HT-29 (cell line): ENCODE data around the gene CDH4. TPM values are rescaled to one million over a fixed set of nuclear protein-coding genes. Genes with fewer than 3 reads are reported as not detected.

ENCODE experiments used
- DNase-seq: peaks from one replicate; pipeline ENCODE4 v3.0.0-alpha.2; 2015; ENCODE audit warnings: low spot score
- total RNA-seq: library from RNA; depleted of rRNA; stranded (reverse); fragments of >200 nt; shearing (Covaris generic); gene quantifications from 2 replicates; pipeline ENCODE4 v1.2.3, GENCODE V29; 2014

Gene CDH4
- total RNA-seq, 1 experiment from 2014 or later, result not detected

DNA sequence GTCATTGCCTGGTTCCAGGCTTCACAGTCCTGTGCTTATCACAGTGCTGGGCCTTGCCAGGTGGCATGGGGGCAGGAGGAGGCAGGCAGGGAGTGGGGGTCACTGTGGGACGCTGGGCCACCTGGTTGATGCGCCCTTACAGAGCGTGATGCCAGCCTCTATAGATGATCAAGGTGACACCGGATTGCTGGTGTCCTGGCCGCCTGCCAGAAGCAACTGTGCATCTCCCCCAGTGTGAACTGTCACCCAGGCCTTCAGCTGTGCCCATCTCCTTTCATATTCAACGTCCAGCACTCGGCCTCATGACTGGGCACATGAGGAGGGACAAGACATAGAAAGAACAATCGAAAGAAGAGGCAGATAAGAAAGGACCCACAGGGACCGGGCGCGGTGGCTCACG is 494.7 kb downstream of the CDH4 start:
- no peak for DNase-seq

DNA sequence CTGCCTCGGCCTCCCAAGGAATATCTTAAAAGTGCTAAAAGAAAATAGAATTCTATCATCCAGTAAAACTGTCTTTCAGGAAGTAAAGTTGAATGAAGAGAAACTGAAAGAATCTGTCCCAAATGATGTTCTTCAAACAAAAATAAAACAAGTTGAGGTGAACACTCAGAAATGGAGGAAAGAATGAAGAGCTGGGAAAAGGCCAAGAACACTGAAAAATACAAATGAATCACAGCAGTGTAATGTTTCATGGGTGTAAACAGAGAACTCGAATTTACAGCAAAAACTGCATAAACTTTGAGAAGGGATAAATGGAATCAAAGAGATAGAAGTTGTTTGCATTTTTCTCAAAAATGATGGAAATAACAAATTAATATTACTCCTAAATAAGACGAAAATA is 496.3 kb downstream of the CDH4 start:
- no peak for DNase-seq

DNA sequence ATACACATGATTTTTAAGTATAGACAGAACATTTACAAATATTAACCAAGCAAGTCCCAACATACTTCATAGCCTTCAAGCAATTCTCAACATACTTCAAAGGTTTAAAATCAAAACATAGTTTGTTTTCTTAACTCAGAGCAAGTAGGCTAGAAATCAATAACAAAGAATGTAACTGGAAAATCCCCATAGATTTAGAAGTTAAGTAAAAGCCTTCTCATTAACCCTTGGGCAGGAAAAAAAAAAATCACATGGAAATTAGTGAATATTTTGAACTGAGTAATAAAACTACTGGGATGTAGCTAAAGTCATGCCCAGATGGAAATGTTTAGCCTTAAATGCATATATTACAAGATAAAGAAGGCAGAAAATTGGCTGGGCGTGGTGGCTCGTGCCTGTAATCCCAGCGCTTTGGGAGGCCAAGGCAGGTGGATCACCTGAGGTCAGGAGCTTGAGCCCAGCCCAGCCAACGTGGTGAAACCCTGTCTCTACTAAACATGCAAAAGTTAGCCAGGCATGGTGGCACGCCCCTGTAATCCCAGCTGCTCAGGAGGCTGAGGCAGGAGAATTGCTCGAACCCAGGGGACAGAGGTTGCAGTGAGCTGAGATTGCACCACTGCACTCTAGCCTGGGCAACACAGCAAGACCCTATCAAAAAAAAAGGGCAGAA is 497.5 kb downstream of the CDH4 start:
- no peak for DNase-seq

DNA sequence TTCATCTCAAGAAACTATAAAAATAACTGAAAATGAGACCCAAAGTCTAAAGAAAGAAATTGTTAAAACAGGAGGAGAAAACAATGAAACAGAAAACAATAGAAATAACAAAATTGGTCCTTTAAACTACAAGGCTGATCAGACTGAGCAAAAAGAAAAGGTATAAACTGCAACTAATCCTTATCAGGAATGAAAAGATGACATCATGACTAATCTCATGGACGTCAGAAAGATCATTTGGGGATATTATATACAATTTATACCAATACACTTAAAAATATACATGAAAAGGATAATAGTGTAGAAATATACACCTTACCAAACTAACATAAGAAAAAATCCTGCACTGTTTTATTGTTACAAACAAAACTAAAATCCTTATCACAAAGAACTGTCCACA is 498.0 kb downstream of the CDH4 start:
- no peak for DNase-seq

DNA sequence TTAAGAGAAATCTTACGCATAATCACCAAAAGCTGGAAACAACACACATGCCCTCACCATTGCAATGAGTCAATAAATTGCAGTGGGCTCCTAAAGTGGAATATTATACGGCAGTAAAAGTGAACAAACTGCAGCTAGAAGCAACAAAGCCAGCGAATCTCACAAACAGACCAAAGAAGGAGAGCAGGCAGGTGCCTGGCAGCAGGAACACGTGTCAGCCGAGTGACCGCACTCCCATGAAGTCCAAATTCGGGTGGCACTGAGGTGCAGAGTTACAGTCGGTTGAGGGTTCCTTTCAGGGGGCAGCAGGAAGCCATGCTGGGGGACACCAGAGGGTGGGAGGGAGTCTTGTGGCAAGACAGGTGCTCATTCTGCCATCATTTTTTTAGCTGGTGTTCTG is 500.5 kb downstream of the CDH4 start:
- no peak for DNase-seq

DNA sequence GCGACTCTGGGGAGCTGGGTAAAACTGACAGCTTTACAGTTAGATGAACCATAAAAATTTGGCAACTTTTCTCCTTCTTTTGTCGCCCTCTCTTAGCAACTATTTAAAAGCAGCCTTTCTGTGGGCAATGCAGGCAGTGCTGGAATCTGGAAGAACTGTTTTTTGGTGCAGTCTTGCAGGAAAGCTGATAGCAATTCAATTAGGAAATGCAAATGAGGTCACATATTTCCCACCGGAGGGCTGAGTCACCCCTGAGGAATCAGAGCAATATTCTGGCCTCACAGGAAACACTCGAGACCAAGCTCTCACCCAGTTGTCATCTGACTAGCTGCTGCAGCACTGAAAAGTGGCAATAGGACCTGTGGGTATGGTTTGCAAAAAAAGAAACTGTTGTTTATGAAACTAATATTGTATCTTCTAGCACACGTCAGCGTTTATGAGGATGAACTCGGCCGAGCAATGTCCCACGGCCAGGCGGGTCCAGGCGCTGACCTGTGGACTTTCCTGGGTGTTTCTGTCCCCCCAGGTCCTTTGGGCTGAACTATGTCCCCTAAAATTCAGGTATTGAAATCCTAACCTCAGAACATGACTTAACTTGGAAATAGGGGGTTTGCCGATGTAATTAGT is 501.4 kb downstream of the CDH4 start:
- DNase-seq, result no peak

GRCh38 chr20:61753987-61754956 is 502.2 kb downstream of the CDH4 start:
- DNase-seq, result no peak

DNA sequence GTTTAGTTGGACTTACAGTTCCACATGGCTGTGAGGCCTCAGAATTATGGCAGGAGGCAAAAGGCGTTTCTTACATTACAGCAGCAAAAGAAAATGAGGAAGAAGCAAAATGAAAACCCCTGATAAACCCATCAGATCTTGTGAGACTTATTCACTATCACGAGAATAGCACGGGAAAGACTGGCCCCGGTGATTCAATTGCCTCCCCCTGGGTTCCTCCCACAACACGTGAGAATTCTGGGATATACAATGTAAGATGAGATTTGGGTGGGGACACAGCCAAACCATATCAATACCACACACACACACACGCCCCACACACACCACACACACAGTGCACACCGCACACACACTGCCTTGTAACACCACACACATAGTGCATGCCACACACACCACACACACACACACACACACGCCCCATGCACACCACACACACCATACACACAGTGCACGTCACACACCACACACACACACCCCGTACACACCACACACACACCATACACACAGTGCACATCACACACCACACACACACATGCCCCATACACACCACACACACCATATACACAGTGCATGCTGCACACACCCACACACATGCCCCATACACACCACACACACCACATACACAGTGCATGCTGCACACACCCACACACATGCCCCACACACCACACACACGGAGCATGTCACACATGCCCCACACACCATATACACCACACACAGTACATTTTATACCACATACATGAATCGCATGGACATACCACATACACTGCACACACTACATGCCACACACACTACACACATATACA is 503.1 kb downstream of the CDH4 start:
- DNase-seq, result no peak

- DNase-seq, result no peak
Measured at GRCh38 chr20:61755971-61756845, 504.1 kb downstream of the CDH4 start.

GRCh38 chr20:61756966-61757677 is 505.1 kb downstream of the CDH4 start:
- DNase-seq, result no peak

DNA sequence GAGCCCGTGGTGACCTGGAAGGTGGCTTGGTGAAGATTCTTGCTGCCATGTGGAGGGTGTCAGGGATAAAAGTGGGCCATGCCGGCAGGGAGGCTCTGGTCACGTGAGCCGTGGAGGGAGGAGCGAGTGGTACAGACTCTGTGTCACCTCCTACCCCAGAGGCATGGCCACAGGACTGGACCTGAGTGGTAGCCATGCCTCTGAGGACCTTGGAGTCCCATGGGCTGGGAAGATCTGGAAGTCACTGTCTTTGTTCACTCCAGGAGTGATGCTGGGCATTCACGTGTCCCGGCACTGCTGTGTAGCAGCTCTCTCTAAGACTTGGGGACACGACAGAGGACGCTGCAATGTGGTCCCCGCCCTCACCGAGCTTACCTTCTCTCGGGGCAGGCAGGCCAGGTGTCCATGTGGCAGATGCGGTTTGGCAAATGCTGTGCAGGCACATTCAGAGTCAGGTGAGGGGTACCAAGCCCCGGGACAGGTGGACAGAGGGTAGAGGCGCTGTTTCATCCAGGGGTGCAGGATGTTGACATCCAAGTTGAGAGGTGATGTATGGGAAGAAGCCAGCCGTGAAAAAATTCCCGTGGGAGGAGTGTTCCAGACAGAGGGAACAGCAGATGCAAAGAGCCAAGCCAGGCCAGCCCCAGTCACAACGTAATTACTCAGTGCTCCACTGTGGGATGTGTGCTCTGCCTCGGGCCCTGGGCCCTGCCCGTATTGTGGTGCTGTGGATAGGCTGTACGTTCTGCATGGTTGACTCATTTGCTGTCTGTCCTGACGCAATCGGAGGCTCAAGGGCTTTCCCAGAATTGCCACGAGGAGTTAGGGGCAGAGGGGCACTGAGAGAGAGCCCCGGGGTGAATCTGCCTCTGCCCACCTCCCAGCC is 505.9 kb downstream of the CDH4 start:
- no peak for DNase-seq

DNA sequence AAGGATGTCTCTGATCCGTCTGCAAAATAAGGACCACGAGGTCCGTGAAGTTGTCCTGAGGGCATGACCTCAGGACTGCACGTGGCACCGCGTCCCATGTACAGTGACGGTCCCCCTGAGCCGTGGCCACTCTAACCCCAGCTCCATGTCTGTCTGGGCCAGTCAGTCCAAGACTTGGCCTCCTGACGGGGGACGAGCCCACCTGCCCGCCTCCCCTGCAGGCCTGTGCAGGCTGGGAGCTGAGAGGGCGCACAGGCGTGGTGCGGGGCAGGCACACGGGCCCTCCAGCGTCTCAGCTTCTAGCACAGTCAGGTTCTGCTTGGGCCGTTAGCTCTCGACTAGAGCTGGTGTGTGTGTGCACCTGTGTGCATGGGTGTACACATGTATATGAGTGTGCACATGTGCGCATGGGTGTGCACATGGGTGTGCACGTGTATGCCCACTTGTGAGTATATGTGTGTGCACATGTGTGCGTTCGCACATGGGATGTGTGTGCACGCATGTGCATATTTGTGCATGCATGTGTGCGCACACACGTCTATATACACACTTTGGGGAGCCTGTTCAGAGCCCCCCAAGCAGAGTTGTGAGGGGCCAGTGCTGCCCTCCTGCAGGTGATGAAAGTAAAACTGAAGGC is 506.6 kb downstream of the CDH4 start:
- no peak for DNase-seq

GRCh38 chr20:61759286-61760065 is 507.4 kb downstream of the CDH4 start:
- DNase-seq, result no peak

- no peak for DNase-seq
Measured at GRCh38 chr20:61760321-61760720, 508.3 kb downstream of the CDH4 start.

GRCh38 chr20:61760731-61761130 is 508.7 kb downstream of the CDH4 start:
- DNase-seq, result no peak

DNA sequence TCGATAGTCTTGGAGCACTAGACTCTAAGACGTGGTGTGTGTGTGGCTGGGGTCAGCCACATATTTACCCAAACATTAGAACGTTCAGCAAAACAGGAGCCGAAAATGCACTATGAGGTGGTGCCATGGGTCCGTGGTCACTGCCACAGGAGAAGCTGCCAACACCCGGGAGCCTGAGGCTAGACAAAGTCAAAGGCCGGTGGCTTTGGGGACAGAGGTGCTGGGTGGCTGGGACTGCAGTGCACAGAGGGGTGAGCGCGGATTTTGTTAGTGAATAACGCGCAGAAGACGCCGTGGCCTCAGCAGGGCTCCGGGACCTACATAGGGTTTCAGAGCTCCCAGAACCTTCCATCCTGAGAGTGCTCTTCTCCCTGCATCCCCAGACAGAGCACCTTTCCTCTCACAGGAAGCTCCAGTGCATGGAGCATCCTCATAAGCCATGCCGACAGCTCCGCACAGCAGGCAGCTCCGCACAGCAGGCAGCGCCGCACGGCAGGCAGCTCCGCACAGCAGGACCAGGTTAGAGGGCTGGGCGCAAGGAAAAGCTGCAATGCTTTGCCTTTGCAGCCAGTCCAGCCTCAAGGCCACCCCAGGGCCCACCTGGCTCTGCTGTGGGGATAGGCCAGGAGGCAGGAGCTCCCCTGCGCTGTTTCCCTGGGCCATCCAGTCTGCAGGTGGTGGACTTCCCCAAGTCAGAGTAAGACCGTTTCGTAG is 509.5 kb downstream of the CDH4 start:
- no peak for DNase-seq

DNA sequence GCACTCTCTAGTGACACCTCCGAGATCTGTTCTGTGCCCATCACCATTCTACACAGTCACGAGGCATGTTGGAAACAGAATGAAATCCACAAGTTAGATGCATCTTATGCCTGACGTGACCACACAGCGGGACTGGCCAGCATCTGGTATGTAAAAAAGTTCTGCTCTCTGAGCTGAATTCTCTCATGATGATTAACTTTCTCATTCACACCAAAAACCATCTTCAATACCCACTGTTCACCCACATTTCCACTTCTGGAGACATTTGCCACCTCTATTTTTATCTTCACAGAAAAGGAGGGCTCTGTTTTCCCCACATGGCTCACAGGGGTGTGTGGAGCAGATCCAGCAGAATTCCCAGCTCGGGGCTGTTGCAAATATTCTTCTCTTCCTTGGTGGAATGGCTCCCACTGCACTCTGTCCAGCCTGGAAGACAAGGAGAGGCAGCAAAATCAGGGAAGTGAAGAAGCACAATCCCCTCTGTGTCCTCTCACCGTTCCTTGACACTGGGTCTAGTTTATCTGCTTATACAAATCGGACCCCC is 510.2 kb downstream of the CDH4 start:
- DNase-seq, result no peak
